Measurements from ENCODE around the gene CDK6. TPM values are rescaled to one million over a fixed set of nuclear protein-coding genes. Genes with fewer than 3 reads are reported as not detected.

Gene CDK6
- total RNA-seq, 1 experiment from 2014 or later: 41.4 TPM

- no TSS peak for BruUV-seq (replicated peaks)
- ATAC-seq (no peak), DNase-seq (ENCODE audit: low read depth, low spot score) (no peak)
- H3K79me2 ChIP-seq (ENCODE audit: insufficient read depth, low read length): peaks cover 5% of the 10 kb centered on the region; the same call in 1 of the 2 replicates
- H3K36me3 ChIP-seq (ENCODE audit: control insufficient read depth in 1 of 2, insufficient read depth in 2 of 2, low read length in 2 of 2): no peaks in the 10 kb centered on the region
- CTCF ChIA-PET: no interaction called here
- no peaks in the 10 kb centered on the region for H3K9me2 ChIP-seq (ENCODE audit: insufficient read depth)
- no peak overlapping the region for H3K4me3 ChIP-seq (replicated peaks in 1 of 2; ENCODE audit: low read depth in 1 of 2, low read length in 2 of 2)
- peaks cover 9 to 27% of the 10 kb centered on the region in 2 experiments; a peak in 3 of 4 replicates for H3K4me1 ChIP-seq (ENCODE audit: control insufficient read depth in 1 of 2, insufficient read depth in 2 of 2, low read length in 2 of 2)
- no peak overlapping the region for H3K9ac ChIP-seq (ENCODE audit: low read length)
- H4K20me1 ChIP-seq (ENCODE audit: insufficient read depth): no peaks in the 10 kb centered on the region
- no peaks in the 10 kb centered on the region for H3K27me3 ChIP-seq (ENCODE audit: insufficient read depth, low read length)
- TF ChIP-seq TCF7L2 (IDR thresholded peaks at IDR 0.05; ENCODE audit: borderline replicate concordance, extremely low read depth, insufficient read depth, insufficient read length) (no peak), ZFX (IDR thresholded peaks at IDR 0.05) (no peak), YY1 (IDR thresholded peaks at IDR 0.05; ENCODE audit: extremely low read depth, insufficient replicate concordance, low read depth, low read length) (no peak), FOSL1 (IDR thresholded peaks at IDR 0.05; ENCODE audit: low read depth) (no peak), EZH2phosphoT487 (IDR thresholded peaks at IDR 0.05; ENCODE audit: borderline replicate concordance) (no peak), EGR1 (IDR thresholded peaks at IDR 0.05; ENCODE audit: low read depth) (no peak), REST (IDR thresholded peaks at IDR 0.05; ENCODE audit: low read depth) (no peak), SRF (IDR thresholded peaks at IDR 0.05; ENCODE audit: low read depth) (no peak), CEBPB (IDR thresholded peaks at IDR 0.05; ENCODE audit: low read depth) (no peak), EZH2 (IDR thresholded peaks at IDR 0.05) (no peak), JUND (IDR thresholded peaks at IDR 0.05) (no peak), SP1 (IDR thresholded peaks at IDR 0.05; ENCODE audit: low read depth) (no peak), ZNF274 (IDR thresholded peaks at IDR 0.05; ENCODE audit: low read depth, low read length) (no peak), ATF3 (IDR thresholded peaks at IDR 0.05) (no peak), ELF1 (IDR thresholded peaks at IDR 0.05; ENCODE audit: borderline replicate concordance, low read depth) (no peak)
- TF ChIP-seq, protein P1, sequence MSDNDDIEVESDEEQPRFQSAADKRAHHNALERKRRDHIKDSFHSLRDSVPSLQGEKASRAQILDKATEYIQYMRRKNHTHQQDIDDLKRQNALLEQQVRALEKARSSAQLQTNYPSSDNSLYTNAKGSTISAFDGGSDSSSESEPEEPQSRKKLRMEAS (IDR thresholded peaks at IDR 0.05): no peak
- TF ChIP-seq, protein P2, sequence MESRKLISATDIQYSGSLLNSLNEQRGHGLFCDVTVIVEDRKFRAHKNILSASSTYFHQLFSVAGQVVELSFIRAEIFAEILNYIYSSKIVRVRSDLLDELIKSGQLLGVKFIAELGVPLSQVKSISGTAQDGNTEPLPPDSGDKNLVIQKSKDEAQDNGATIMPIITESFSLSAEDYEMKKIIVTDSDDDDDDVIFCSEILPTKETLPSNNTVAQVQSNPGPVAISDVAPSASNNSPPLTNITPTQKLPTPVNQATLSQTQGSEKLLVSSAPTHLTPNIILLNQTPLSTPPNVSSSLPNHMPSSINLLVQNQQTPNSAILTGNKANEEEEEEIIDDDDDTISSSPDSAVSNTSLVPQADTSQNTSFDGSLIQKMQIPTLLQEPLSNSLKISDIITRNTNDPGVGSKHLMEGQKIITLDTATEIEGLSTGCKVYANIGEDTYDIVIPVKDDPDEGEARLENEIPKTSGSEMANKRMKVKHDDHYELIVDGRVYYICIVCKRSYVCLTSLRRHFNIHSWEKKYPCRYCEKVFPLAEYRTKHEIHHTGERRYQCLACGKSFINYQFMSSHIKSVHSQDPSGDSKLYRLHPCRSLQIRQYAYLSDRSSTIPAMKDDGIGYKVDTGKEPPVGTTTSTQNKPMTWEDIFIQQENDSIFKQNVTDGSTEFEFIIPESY (IDR thresholded peaks at IDR 0.05; ENCODE audit: extremely low read depth, insufficient replicate concordance, low read length): no peak
- no peak overlapping the region for H3K4me2 ChIP-seq (ENCODE audit: low read length)
- POLR2A ChIA-PET: no interaction called here
- no peak overlapping the region for H3K27ac ChIP-seq (ENCODE audit: low read depth, low read length)
- RAD21 ChIA-PET (ENCODE audit: low non-redundant PET in 1 of 2, low total read pairs in 2 of 2, uncharacterized antibody in 2 of 2, unreplicated experiment in 2 of 2): no interaction called here
- no peaks in the 10 kb centered on the region for H3K9me3 ChIP-seq (ENCODE audit: control insufficient read depth in 1 of 2, insufficient read depth in 1 of 2, low read depth in 1 of 2, low read length in 2 of 2)
- no peak overlapping the region for H2AFZ ChIP-seq (ENCODE audit: low read depth, low read length, poor library complexity, severe bottlenecking)
- intact Hi-C loops (cut with micrococcal nuclease): no loop called here
Observed at GRCh38 chr7:92647652-92648051, 188.7 kb downstream of the CDK6 start.

Data from HCT116 (cell line).